Suprapubic skin (tissue), 4 donors: ENCODE measurements around the gene VTI1A.

Experiments used
- CTCF ChIP-seq, 2 donors: fragments of 200-600 bp in 1 of 2; fragments of 450-650 bp in 1 of 2; sonication (generic) in 1 of 2; IDR thresholded peaks; one replicate each; pipeline ENCODE4 v1.5.1; 2016 to 2019; ENCODE audit warnings: antibody characterized with exemption in 2 of 2, mild to moderate bottlenecking in 1 of 2, moderate library complexity in 1 of 2
- EP300 ChIP-seq: sonication (generic); formaldehyde crosslinking; IDR thresholded peaks from one replicate; pipeline ENCODE4 v1.6.1; 2017; ENCODE audit warnings: antibody characterized with exemption
- POLR2A ChIP-seq, 2 donors: fragments of 450-650 bp; IDR thresholded peaks; one replicate each; pipeline ENCODE4 v1.6.1; 2017; ENCODE audit warnings: antibody characterized with exemption in 2 of 2, mild to moderate bottlenecking in 2 of 2, moderate library complexity in 2 of 2
- POLR2AphosphoS5 ChIP-seq, 3 donors: sonication (generic); formaldehyde crosslinking; IDR thresholded peaks; one replicate each; pipeline ENCODE4 v1.6.1; 2017; ENCODE audit warnings: antibody characterized with exemption in 3 of 3

GRCh38 chr10:112807013-112807412 lies 360.0 kb downstream of the VTI1A start:
- TF ChIP-seq CTCF (IDR thresholded peaks at IDR 0.05) (no peak), POLR2A (IDR thresholded peaks at IDR 0.05) (no peak), EP300 (no peak), POLR2AphosphoS5 (IDR thresholded peaks at IDR 0.05) (no peak)
